CD14-positive monocyte (primary cell): ENCODE results near the gene SDK1. TPM values are rescaled to one million over a fixed set of nuclear protein-coding genes. Genes with fewer than 3 reads are reported as not detected.

Source experiments
- DNase-seq, 3 donors: peaks; one replicate each; pipeline ENCODE4 v3.0.0-alpha.2; 2011 to 2022
- H2AFZ ChIP-seq: 2 replicates; pipeline ENCODE4 v1.6.0; 2012; ENCODE audit warnings: mild to moderate bottlenecking, low read depth, low read length, inconsistent platforms; ENCODE audit not compliant: insufficient read depth, poor library complexity, severe bottlenecking
- H3K27ac ChIP-seq, 2 donors: 1 replicate in 1 of 2; 2 replicates in 1 of 2; pipeline ENCODE4 v1.5.1; 2012 to 2013; ENCODE audit warnings: low read length in 2 of 2, control low read depth in 1 of 2, inconsistent platforms in 1 of 2, low read depth in 1 of 2, mild to moderate bottlenecking in 1 of 2
- H3K27me3 ChIP-seq, 2 donors: one replicate each; pipeline versions ENCODE4 v1.6.0 to v1.6.1; 2011 to 2013; ENCODE audit warnings: low read length in 2 of 2; ENCODE audit not compliant: control insufficient read depth in 2 of 2, insufficient read depth in 2 of 2
- H3K36me3 ChIP-seq, 2 donors: replicated peaks in 1 of 2; 1 replicate in 1 of 2; 2 replicates in 1 of 2; pipeline versions ENCODE4 v1.5.1 to v1.6.1; 2012 to 2013; ENCODE audit warnings: low read length in 2 of 2, control low read depth in 1 of 2, inconsistent platforms in 1 of 2, mild to moderate bottlenecking in 1 of 2; ENCODE audit not compliant: insufficient read depth in 2 of 2, control insufficient read depth in 1 of 2
- H3K4me1 ChIP-seq, 2 donors: 1 replicate in 1 of 2; 2 replicates in 1 of 2; pipeline versions ENCODE4 v1.5.1 to v1.6.1; 2012 to 2013; ENCODE audit warnings: low read length in 2 of 2, control low read depth in 1 of 2, inconsistent platforms in 1 of 2, mild to moderate bottlenecking in 1 of 2, moderate library complexity in 1 of 2; ENCODE audit not compliant: insufficient read depth in 2 of 2, control insufficient read depth in 1 of 2
- H3K4me2 ChIP-seq: replicated peaks from 2 replicates; pipeline ENCODE3; 2012; ENCODE audit warnings: low read length, moderate library complexity, mild to moderate bottlenecking; ENCODE audit not compliant: poor library complexity, severe bottlenecking; ENCODE audit errors: extremely low read depth
- H3K4me3 ChIP-seq, 3 experiments: fragments of 200-600 bp in 1 of 3; sonication (generic) in 1 of 3; replicated peaks in 1 of 3; 1 replicate in 2 of 3; 2 replicates in 1 of 3; pipeline ENCODE4 v1.5.1; 2011 to 2013; ENCODE audit warnings: low read length in 3 of 3, mild to moderate bottlenecking in 3 of 3, control low read depth in 2 of 3, low read depth in 2 of 3, inconsistent platforms in 1 of 3, moderate library complexity in 1 of 3
- H3K79me2 ChIP-seq: 2 replicates; pipeline ENCODE4 v1.6.0; 2012; ENCODE audit warnings: mild to moderate bottlenecking, control low read depth, inconsistent platforms, low read length, moderate library complexity; ENCODE audit not compliant: insufficient read depth
- H3K9ac ChIP-seq: 2 replicates; pipeline ENCODE4 v1.6.0; 2017; ENCODE audit warnings: low read length, mild to moderate bottlenecking; ENCODE audit not compliant: insufficient read depth, poor library complexity, severe bottlenecking
- H3K9me3 ChIP-seq, 2 donors: replicated peaks in 1 of 2; 1 replicate in 1 of 2; 2 replicates in 1 of 2; pipeline versions ENCODE4 v1.5.1 to v1.6.1; 2012 to 2013; ENCODE audit warnings: low read length in 2 of 2, control low read depth in 1 of 2; ENCODE audit not compliant: control insufficient read depth in 1 of 2, insufficient read depth in 1 of 2
- H4K20me1 ChIP-seq: 2 replicates; pipeline ENCODE4 v1.6.0; 2012; ENCODE audit warnings: mild to moderate bottlenecking, low read length, control low read depth, moderate library complexity; ENCODE audit not compliant: insufficient read depth
- H3K27ac Mint-ChIP-seq, 7 donors: one replicate each; pipeline ENCODE4 v1.8.0; 2020; ENCODE audit warnings: mild to moderate bottlenecking in 7 of 7, mixed read lengths in 7 of 7, moderate library complexity in 6 of 7, inconsistent platforms in 2 of 7
- H3K27me3 Mint-ChIP-seq, 3 donors: one replicate each; pipeline ENCODE4 v1.8.0; 2021 to 2022; ENCODE audit warnings: low read depth in 3 of 3, mild to moderate bottlenecking in 3 of 3, mixed read lengths in 3 of 3, moderate library complexity in 3 of 3, inconsistent platforms in 1 of 3
- H3K36me3 Mint-ChIP-seq, 2 donors: one replicate each; pipeline ENCODE4 v1.8.0; 2020; ENCODE audit warnings: mixed read lengths in 2 of 2, inconsistent platforms in 1 of 2, mild to moderate bottlenecking in 1 of 2
- H3K4me1 Mint-ChIP-seq: one replicate; pipeline ENCODE4 v1.8.0; 2020; ENCODE audit warnings: mild to moderate bottlenecking, mixed read lengths
- H3K4me3 Mint-ChIP-seq, 2 donors: one replicate each; pipeline ENCODE4 v1.8.0; 2020; ENCODE audit warnings: mild to moderate bottlenecking in 2 of 2, mixed read lengths in 2 of 2, moderate library complexity in 1 of 2
- H3K9me3 Mint-ChIP-seq, 7 donors: one replicate each; pipeline ENCODE4 v1.8.0; 2020 to 2022; ENCODE audit warnings: mixed read lengths in 7 of 7, mild to moderate bottlenecking in 6 of 7, moderate library complexity in 6 of 7, inconsistent platforms in 2 of 7
- CTCF ChIP-seq: fragments of 200-600 bp; IDR thresholded peaks from one replicate; pipeline ENCODE4 v1.8.0; 2022; ENCODE audit warnings: antibody characterized with exemption, mild to moderate bottlenecking
- WGBS: methylation state at CpG from one replicate; pipeline ENCODE4 v1.1.5; 2013; ENCODE audit warnings: missing lambda C conversion rate; ENCODE audit not compliant: insufficient coverage; 5-methylcytosine and 5-hydroxymethylcytosine counted together
- intact Hi-C, 2 donors: fragments of 100-400 bp; cut with micrococcal nuclease; formaldehyde crosslinking; loops; one replicate each; pipeline versions ENCODE4 v1.15.0 to v1.15.1; 2023
- polyA plus RNA-seq, 3 donors: library from polyadenylated mRNA; depleted of rRNA in 1 of 3; unstranded in 2 of 3; stranded (reverse) in 1 of 3; fragments of 300-500 nt in 2 of 3; fragments of >200 nt in 1 of 3; fragmentation: Illumina TruSeq in 2 of 3; gene quantifications; 1 replicate in 2 of 3; 2 replicates in 1 of 3; pipeline ENCODE4 v1.2.3, GENCODE V29; 2012 to 2021

SDK1 gene
- polyA plus RNA-seq, 3 donors = 0.01 TPM; not detected in 2

- Mint-ChIP-seq H3K9me3 (peaks cover 10 to 52% (median 16%) of the 10 kb centered on the region in 7 donors), H3K27me3 (peaks cover 0 to 2% (median 2%) of the 10 kb centered on the region in 3 donors), H3K4me3 (no peak overlapping the region), H3K36me3 (no peaks in the 10 kb centered on the region), H3K4me1 (no peaks in the 10 kb centered on the region), H3K27ac (no peak overlapping the region)
- WGBS = 92% methylated on average over 18 of the region's 18 CpGs
- no peaks in the 10 kb centered on the region for H3K4me1 ChIP-seq
- no peak overlapping the region for H3K4me3 ChIP-seq
- intact Hi-C loops = no loop called here
- H3K4me2 ChIP-seq = no peak overlapping the region
- H3K9me3 ChIP-seq = peaks cover 5 to 31% of the 10 kb centered on the region in 2 donors
- no peak for TF ChIP-seq CTCF
- no peak overlapping the region for H3K27ac ChIP-seq
- H3K27me3 ChIP-seq = no peaks in the 10 kb centered on the region
- no peaks in the 10 kb centered on the region for H3K79me2 ChIP-seq
- no peaks in the 10 kb centered on the region for H4K20me1 ChIP-seq
- no peak overlapping the region for H2AFZ ChIP-seq
- no peak overlapping the region for H3K9ac ChIP-seq
- no peak for DNase-seq
- no peaks in the 10 kb centered on the region for H3K36me3 ChIP-seq
These were observed 924.3 kb downstream of the SDK1 start for GRCh38 chr7:4225361-4225771.

- peaks cover 5 to 29% of the 10 kb centered on the region in 2 donors for H3K9me3 ChIP-seq
- H3K4me3 ChIP-seq = no peak overlapping the region
- H3K4me1 ChIP-seq = no peaks in the 10 kb centered on the region
- no peak overlapping the region for H3K4me2 ChIP-seq
- intact Hi-C loops = no loop called here
- 93% methylated on average over 19 of the region's 21 CpGs for WGBS
- H3K27me3 ChIP-seq = no peaks in the 10 kb centered on the region
- Mint-ChIP-seq H3K27me3 (peaks cover 0 to 2% (median 2%) of the 10 kb centered on the region in 3 donors), H3K4me1 (no peaks in the 10 kb centered on the region), H3K9me3 (peaks cover 9 to 46% (median 14%) of the 10 kb centered on the region in 7 donors), H3K36me3 (no peaks in the 10 kb centered on the region), H3K4me3 (no peak overlapping the region), H3K27ac (no peak overlapping the region)
- TF ChIP-seq CTCF = no peak
- no peaks in the 10 kb centered on the region for H4K20me1 ChIP-seq
- DNase-seq = no peak
- no peak overlapping the region for H3K9ac ChIP-seq
- H3K27ac ChIP-seq = no peak overlapping the region
- H2AFZ ChIP-seq = no peak overlapping the region
- H3K79me2 ChIP-seq = no peaks in the 10 kb centered on the region
- H3K36me3 ChIP-seq = no peaks in the 10 kb centered on the region
These were observed 925.0 kb downstream of the SDK1 start for GRCh38 chr7:4225881-4226523.
